Spinal cord (tissue), 10 donors: ENCODE data around the gene PKP3. TPM values are rescaled to one million over a fixed set of nuclear protein-coding genes. Genes with fewer than 3 reads are reported as not detected.
"Not testable (repeated sequence)": the region's sequence is repeated elsewhere in the genome, so short reads cannot be mapped to it uniquely, and the experiment has no call there.

Experiments used
- DNase-seq, 6 donors: peaks; one replicate each; pipeline versions ENCODE4 v3.0.0 to v3.0.0-alpha.2; 2013 to 2015; ENCODE audit warnings: low spot score in 6 of 6, low read depth in 4 of 6
- H3K27ac ChIP-seq: one replicate; pipeline ENCODE4 v1.5.1; 2013; ENCODE audit warnings: low read depth, low read length, control low read depth
- H3K27me3 ChIP-seq: one replicate; pipeline ENCODE4 v1.6.1; 2013; ENCODE audit warnings: low read length; ENCODE audit not compliant: control insufficient read depth, insufficient read depth
- H3K36me3 ChIP-seq: one replicate; pipeline ENCODE4 v1.6.1; 2013; ENCODE audit warnings: low read length; ENCODE audit not compliant: control insufficient read depth, insufficient read depth
- H3K4me1 ChIP-seq: one replicate; pipeline ENCODE4 v1.6.1; 2013; ENCODE audit warnings: low read length; ENCODE audit not compliant: control insufficient read depth, insufficient read depth
- H3K4me3 ChIP-seq: one replicate; pipeline ENCODE4 v1.5.1; 2013; ENCODE audit warnings: low read depth, low read length, control low read depth
- H3K9me3 ChIP-seq: one replicate; pipeline ENCODE4 v1.6.1; 2013; ENCODE audit warnings: low read length; ENCODE audit not compliant: control insufficient read depth, insufficient read depth
- WGBS: methylation state at CpG from one replicate; pipeline ENCODE4 v1.1.5; 2013; ENCODE audit warnings: missing lambda C conversion rate; ENCODE audit not compliant: insufficient coverage; 5-methylcytosine and 5-hydroxymethylcytosine counted together
- polyA plus RNA-seq, 2 donors: library from polyadenylated mRNA; unstranded; fragments of 120-200 nt; gene quantifications; one replicate each; pipeline ENCODE4 v1.2.1, GENCODE V29; 2013; ENCODE audit not compliant: insufficient read length in 2 of 2
- total RNA-seq, 2 donors: library from RNA; depleted of rRNA in 1 of 2; stranded (reverse); fragments of 120-200 nt in 1 of 2; fragments of >200 nt in 1 of 2; gene quantifications; one replicate each; pipeline versions ENCODE4 v1.2.3 to v1.2.4, GENCODE V29; 2013 to 2014
- donor health status: healthy.

The PKP3 gene
- total and polyA plus RNA-seq, 4 donors: 0.61 to 1.3 (median 0.73) TPM

DNA sequence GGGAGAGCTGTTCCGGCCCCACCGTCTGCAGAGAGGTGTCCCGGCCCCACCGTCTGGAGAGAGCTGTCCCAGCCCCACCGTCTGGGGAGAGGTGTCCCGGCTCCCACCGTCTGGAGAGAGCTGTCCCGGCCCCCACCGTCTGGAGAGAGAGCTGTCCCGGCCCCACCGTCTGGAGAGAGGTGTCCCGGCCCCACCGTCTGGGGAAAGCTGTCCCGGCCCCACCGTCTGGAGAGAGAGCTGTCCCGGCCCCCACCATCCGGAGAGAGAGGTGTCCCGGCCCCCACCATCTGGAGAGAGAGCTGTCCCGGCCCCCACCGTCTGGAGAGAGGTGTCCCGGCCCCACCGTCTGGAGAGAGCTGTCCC lies 30.6 kb upstream of the PKP3 start:
- 87% methylated on average over 15 of the region's 22 CpGs for WGBS
- not testable (repeated sequence) for H3K27ac ChIP-seq, H3K4me1 ChIP-seq, DNase-seq, H3K27me3 ChIP-seq, H3K36me3 ChIP-seq, H3K4me3 ChIP-seq, H3K9me3 ChIP-seq

DNA sequence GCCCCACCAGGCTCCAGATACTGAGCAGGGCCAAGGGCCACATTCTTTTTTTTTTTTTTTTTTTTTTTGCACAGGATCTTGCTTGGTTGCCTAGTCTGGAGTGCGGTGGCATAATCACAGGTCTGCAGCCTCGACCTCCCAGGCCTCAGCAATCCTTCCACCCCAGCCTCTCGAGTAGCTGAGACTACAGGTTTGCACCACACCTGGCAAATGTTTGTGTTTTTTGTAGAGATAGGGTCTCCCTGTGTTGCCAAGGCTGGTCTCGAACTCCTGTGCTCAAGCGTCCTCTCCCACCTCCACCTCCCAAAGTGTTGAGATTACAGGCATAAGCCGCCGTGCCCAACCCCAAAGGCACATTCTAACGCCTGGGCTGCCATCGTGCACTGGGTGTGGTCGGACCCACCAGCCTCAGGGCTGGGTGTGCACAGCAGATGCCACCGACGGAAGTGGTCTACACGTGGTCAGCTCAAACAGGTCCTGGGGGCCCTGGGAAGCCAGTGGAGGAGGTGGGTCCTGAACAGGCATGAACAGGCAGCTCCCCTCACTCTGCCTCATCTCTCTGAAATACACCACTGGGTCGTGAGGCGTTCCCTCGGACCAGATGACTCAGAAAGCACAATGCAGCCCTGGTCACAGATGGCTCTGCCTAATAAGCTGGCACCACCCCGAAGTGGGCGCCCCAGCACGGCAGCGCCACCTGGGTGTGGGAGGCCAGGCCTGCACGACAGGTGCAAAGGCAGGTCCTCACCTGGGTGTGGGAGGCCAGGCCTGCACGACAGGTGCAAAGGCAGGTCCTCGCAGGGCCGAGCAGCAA lies 29.9 kb upstream of the PKP3 start:
- Histone ChIP-seq H3K4me1 (peaks cover 11% of the 10 kb centered on the region), H3K27ac (no peak overlapping the region), H3K4me3 (no peak overlapping the region), H3K9me3 (no peaks in the 10 kb centered on the region), H3K36me3 (no peaks in the 10 kb centered on the region), H3K27me3 (peaks cover 3% of the 10 kb centered on the region)
- WGBS: 62% methylated on average over 14 of the region's 24 CpGs
- no peak for DNase-seq

GRCh38 chr11:364991-365725 lies 28.9 kb upstream of the PKP3 start:
- no peak overlapping the region for H3K4me3 ChIP-seq
- 87% methylated on average over 19 of the region's 22 CpGs for WGBS
- peaks cover 3% of the 10 kb centered on the region for H3K27me3 ChIP-seq
- no peaks in the 10 kb centered on the region for H3K36me3 ChIP-seq
- peaks cover 13% of the 10 kb centered on the region for H3K4me1 ChIP-seq
- H3K27ac ChIP-seq: no peak overlapping the region
- DNase-seq: no peak
- H3K9me3 ChIP-seq: no peaks in the 10 kb centered on the region

GRCh38 chr11:365831-366230 lies 28.2 kb upstream of the PKP3 start:
- WGBS: 70% methylated on average over 11 of the region's 16 CpGs
- Histone ChIP-seq H3K4me3 (no peak overlapping the region), H3K36me3 (no peaks in the 10 kb centered on the region), H3K27ac (no peak overlapping the region), H3K9me3 (no peaks in the 10 kb centered on the region), H3K4me1 (peaks cover 20% of the 10 kb centered on the region), H3K27me3 (peaks cover 3% of the 10 kb centered on the region)
- DNase-seq: no peak

DNA sequence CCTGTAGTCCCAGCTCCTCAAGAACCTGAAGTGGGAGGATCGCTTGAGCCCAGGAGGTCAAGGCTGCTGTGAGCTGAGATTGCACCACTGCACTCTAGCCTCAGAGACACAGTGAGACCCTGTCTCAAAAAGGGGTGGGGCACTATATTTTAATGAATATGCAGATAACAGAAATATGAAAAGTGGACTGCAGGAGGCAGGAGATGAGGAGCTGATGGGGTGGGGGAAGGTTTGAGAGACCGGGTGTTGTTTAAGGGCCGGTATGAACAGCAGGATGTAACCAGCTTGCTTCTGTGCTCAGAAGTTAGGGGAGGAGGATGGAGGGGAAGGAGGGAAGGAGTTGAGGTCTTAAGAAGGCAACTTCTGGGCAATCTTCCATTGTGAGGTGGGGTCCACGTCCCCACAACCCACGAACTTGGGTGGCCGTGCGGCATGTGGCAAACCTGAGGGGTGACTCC lies 26.0 kb upstream of the PKP3 start:
- peaks cover 3% of the 10 kb centered on the region for H3K27me3 ChIP-seq
- WGBS: 42% methylated on average over 7 of the region's 7 CpGs

DNA sequence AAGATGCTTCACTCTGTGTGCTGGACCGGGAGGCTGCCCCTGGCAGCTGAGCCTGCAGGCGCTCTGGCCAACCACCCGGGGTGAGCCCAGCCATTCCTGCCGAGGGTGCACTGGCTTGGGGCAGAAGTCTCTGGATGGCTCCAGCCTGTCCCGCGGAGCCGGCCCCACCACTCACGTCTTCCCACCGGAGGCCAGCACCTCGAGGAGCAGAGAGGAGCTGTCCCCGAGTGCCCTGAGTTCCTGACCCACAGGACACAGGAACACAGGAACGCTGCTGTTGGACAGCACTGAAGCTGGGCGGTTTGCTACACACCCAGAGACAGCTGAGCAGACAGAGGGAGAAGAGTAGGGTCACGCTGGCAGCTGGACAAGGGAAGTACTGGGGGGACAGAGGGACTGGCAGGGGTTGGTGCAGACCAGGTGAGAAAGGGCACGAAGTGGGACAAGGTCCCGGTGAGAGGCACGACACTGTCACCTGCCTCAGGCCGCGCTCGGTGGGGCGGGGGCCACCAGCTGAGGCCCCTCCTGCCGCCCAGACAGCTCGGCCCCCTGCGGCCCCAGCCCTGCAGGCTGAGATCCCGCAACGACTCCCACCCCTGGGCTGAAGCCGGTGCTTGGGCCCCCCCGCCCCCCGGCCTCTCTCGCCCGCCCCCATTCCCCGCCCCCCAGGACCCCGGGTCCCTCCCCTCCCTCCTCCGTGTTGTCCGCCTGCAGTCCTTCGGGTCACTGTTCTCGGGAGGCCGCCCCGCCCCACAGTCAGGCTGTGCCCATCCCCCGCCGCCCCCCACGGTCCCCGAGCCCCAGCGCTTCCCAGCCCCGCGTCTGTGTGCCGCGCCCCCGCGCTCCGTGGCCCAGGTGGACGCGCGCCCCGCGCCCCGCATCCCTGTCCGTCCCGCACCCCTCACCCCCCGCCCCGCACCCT lies 25.3 kb upstream of the PKP3 start:
- Histone ChIP-seq H3K27me3 (peaks cover 3% of the 10 kb centered on the region), H3K36me3 (peaks cover 27% of the 10 kb centered on the region), H3K27ac (no peak overlapping the region), H3K4me1 (peaks cover 46% of the 10 kb centered on the region), H3K9me3 (no peaks in the 10 kb centered on the region), H3K4me3 (peak overlapping the region; percentile 24)
- DNase-seq: peak in 2 of 6 donors; percentile 20 to 50
- 4% methylated on average over 23 of the region's 61 CpGs for WGBS

More for the DNA sequence above, 26.0 kb upstream of the PKP3 start:
- Histone ChIP-seq H3K36me3 (peaks cover 20% of the 10 kb centered on the region), H3K4me3 (no peak overlapping the region), H3K4me1 (peaks cover 39% of the 10 kb centered on the region), H3K27ac (no peak overlapping the region), H3K9me3 (no peaks in the 10 kb centered on the region)
- no peak for DNase-seq

DNA sequence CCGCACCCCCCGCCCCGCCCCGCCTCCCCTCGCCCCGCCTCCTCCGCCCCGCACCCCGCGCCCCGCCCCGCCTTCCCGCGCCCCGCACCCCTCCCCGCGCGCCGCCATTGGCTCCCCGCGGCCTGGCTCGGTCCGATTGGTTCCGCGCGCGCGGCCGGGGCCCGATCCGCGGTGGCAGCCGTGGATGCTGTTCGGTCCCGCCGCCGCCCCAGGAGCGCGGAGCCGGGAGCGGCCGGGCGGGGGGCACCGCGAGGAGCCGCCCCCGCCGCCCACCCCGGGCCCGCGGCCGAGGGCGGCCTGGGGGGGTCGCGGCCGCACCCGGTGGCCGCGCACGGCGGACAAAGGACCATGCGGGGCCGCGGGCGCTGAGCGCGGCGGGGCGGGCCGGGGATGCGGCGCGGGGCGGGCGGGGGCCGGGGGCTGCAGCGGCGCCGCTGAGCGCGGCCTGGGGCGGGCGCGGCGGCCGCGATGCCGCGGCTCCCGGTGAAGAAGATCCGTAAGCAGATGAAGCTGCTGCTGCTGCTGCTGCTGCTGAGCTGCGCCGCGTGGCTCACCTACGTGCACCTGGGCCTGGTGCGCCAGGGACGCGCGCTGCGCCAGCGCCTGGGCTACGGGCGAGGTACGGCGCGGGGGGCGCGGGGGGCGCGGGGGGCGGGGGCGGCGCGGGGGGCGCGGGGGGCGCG lies 24.5 kb upstream of the PKP3 start, which contains the start of gene B4GALNT4:
Gene B4GALNT4 (plus strand): TSS at position 164 of the 683 bp plus-strand sequence. CDS start 305 bp downstream, at position 469.
- H3K4me1 ChIP-seq: peaks cover 54% of the 10 kb centered on the region
- H3K36me3 ChIP-seq: peaks cover 35% of the 10 kb centered on the region
- H3K27ac ChIP-seq: peak within 1 kb of the TSS; percentile 77
- under 1% methylated on average over 99 of the region's 118 CpGs for WGBS
- peak within 1 kb of the TSS; percentile 50 for H3K4me3 ChIP-seq
- H3K9me3 ChIP-seq: no peaks in the 10 kb centered on the region
- H3K27me3 ChIP-seq: peaks cover 3% of the 10 kb centered on the region
- peak in 3 of 6 donors; percentile 56 to 91 (median 91) for DNase-seq

- H3K9me3 ChIP-seq: no peaks in the 10 kb centered on the region
- peak overlapping the region; percentile 50 for H3K4me3 ChIP-seq
- peak overlapping the region; percentile 77 for H3K27ac ChIP-seq
- DNase-seq: peak in 2 of 6 donors; percentile 85 to 89
- no peaks in the 10 kb centered on the region for H3K27me3 ChIP-seq
- peaks cover 39% of the 10 kb centered on the region for H3K36me3 ChIP-seq
- 7% methylated on average over 31 of the region's 42 CpGs for WGBS
- peaks cover 54% of the 10 kb centered on the region for H3K4me1 ChIP-seq
These were observed 23.7 kb upstream of the PKP3 start for GRCh38 chr11:370070-370941.
